SU-DHL-6 (cell line): ENCODE measurements around the gene MRPL44.

ENCODE experiments used
- EZH2phosphoT487 ChIP-seq: fragments of 200-600 bp; sonication (generic), shearing (Covaris generic); conservative IDR thresholded peaks from 2 replicates; pipeline ENCODE4 v1.6.1; 2018; ENCODE audit warnings: mild to moderate bottlenecking, antibody characterized with exemption, low read length, moderate library complexity, mixed read lengths
- TF ChIP-seq, protein P1 (sequence below): fragments of 200-600 bp; sonication (generic); IDR thresholded peaks from one replicate; pipeline ENCODE4 v1.5.1; 2017; ENCODE audit warnings: antibody characterized with exemption, mild to moderate bottlenecking, low read length, moderate library complexity; ENCODE audit not compliant: insufficient read depth, poor library complexity, severe bottlenecking

DNA sequence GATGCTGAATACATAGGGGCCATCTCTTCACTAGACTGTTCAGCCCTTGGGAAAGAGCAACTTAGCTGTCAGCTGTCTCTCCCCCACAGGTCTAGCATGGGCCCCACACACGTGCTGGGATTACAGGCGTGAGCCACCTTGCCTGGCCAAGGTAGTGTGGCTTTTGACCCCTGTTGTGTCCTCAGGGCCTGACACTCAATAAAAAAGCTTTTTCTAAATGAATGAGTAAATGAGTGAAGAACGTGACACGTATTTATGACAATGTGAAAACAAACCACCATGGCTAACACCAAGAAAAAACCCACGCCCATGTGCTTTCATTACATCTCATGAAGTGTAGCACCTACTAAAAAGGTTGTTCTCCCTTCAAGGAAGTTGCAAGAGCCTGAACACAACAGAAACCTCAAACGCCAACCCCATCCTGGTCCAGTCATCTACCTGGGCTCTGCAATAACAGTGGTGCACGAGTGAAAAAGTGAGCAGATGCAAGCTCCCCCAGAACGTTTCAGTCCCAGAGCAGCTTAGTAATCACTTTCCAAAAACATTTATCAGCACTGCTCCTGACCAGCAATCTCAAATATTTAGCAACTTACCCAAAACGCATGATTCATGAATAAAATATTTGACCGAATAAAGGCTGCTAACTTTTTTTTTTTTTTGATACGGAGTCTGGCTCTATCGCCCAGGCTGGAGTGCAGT lies 15.5 kb upstream of the MRPL44 start:
- TF ChIP-seq, protein P1, sequence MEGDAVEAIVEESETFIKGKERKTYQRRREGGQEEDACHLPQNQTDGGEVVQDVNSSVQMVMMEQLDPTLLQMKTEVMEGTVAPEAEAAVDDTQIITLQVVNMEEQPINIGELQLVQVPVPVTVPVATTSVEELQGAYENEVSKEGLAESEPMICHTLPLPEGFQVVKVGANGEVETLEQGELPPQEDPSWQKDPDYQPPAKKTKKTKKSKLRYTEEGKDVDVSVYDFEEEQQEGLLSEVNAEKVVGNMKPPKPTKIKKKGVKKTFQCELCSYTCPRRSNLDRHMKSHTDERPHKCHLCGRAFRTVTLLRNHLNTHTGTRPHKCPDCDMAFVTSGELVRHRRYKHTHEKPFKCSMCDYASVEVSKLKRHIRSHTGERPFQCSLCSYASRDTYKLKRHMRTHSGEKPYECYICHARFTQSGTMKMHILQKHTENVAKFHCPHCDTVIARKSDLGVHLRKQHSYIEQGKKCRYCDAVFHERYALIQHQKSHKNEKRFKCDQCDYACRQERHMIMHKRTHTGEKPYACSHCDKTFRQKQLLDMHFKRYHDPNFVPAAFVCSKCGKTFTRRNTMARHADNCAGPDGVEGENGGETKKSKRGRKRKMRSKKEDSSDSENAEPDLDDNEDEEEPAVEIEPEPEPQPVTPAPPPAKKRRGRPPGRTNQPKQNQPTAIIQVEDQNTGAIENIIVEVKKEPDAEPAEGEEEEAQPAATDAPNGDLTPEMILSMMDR: no peak
- TF ChIP-seq EZH2phosphoT487: no peak
